ENCODE measurements around the gene CRAMP1.

Gene CRAMP1

DNA sequence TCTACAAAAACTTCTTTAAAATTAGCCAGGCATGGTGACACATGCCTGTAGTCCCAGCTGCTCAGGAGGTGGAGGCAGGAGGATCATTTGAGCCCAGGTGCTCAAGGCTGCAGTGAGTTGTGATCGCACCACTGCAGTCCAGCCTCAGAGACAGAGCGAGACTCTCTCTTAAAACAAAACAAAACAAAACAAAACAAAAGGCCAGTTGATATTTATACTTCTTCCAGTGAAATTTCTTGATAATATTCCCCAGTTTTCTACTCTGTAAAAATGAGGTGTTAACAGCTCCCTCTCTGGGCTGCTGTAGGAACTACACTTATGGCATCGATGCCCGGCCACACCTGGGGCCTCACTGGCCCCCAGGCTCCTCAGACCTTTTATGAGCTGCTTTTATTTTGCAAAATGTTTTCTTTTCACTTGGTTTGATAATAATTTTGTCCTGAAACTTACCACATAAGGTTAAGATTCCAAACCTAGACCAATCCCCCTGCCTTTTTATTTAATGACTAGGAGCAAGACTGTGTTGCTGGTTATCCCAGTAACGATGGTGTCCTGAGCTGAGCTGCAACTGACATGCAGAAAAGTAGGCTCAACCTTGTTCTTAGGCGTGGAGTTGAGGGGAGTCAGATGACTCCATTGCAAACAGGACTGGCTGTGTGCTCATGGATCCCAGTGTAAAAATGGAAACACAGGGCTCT lies 111.4 kb downstream of the CRAMP1 start:
- peak; percentile 68 for DNase-seq
- in situ Hi-C loops (cut with MboI; ENCODE audit: low pct_unique_long_range_greater_than_20kb, low sequenced_read_pairs), result no loop called here

DNA sequence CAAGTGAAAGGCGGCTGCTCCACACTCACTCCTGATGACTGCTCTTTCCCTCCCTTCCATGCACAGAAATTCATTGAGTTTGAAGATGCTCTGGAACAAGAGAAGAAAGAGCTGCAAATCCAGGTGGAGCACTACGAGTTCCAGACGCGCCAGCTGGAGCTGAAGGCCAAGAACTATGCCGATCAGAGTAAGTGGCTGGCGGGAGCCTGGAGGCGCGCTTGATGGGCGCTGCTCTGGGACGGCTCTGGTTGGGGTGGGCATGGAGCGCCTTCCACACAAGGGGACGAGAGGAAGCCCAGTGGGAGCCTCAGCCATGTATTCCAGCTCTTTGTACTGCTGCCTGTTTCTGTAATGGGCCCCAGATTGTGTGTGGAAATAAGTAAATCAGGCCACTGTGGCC lies 112.3 kb downstream of the CRAMP1 start:
- in situ Hi-C loops (cut with MboI; ENCODE audit: low pct_unique_long_range_greater_than_20kb, low sequenced_read_pairs), result no loop called here
- DNase-seq, result no peak

DNA sequence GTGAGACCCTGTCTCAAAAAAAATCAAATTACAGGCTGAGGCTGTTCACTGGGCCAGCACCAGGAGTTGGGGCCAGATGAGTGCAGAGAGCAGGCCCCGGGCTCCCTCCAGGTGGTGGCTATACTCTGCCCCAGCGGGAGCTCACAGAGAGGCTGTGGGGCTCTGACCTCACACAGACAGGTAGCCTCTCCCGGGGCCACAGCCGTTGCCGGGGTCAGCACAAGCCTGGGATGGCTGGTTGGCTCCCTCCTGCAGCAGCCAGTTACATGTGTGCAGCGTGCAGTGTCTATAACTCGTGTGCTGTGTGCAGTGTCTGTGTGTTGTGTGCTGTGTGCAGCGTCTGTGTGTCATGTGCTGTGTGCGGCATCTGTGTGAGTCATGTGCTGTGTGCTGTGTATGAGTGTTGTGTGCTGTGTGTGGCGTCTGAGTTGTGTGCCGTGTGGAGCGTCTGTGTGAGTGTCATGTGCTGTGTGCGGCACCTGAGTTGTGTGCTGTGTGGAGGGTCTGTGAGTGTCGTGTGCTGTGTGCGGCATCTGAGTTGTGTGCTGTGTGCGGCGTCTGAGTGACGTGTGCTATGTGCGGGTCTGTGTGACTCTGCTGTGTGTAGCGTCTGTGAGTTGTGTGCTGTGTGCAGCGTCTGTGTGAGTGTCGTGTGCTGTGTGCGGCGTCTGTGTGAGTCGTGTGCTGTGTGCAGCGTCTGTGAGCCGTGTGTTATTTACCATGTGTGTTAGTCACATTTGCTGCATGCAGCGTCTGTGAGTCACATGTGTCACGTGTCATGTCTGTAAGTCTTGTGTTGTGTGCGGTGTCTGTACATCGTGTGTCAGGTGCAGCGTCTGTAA lies 114.7 kb downstream of the CRAMP1 start:
- DNase-seq, result no peak
- in situ Hi-C loops (cut with MboI; ENCODE audit: low pct_unique_long_range_greater_than_20kb, low sequenced_read_pairs), result no loop called here
